WTC11 (cell line): ENCODE measurements around the gene ZBTB21. TPM values are rescaled to one million over a fixed set of nuclear protein-coding genes. Genes with fewer than 3 reads are reported as not detected.

Source experiments
- ATAC-seq: fragments of 200-7000 bp; cut with Tn5 transposase; 2 replicates; pipeline ENCODE4 v1.10.0; 2021; ENCODE audit warnings: mild to moderate bottlenecking, moderate library complexity
- CTCF ChIA-PET: fragments of 300-600 bp; sonication (Branson Sonifier 250); formaldehyde crosslinking; loops from one replicate; lab custom pipeline; 2021; ENCODE audit warnings: antibody characterized with exemption; lab: Charles Lee
- POLR2A ChIA-PET: fragments of 350-600 bp; sonication (Branson Sonifier 250); formaldehyde crosslinking; loops from one replicate; lab custom pipeline; 2021; ENCODE audit warnings: antibody characterized with exemption; lab: Charles Lee
- DNase-seq: peaks from one replicate; pipeline ENCODE4 v3.0.0; 2021; ENCODE audit warnings: low spot score
- H3K27ac Mint-ChIP-seq: 2 replicates; pipeline ENCODE4 v1.8.0; 2021; ENCODE audit warnings: mixed read lengths
- H3K27me3 Mint-ChIP-seq: 2 replicates; pipeline ENCODE4 v1.8.0; 2021; ENCODE audit warnings: low read depth, mild to moderate bottlenecking, moderate library complexity, mixed read lengths
- H3K36me3 Mint-ChIP-seq: 2 replicates; pipeline ENCODE4 v1.8.0; 2021; ENCODE audit warnings: mixed read lengths
- H3K4me1 Mint-ChIP-seq: 2 replicates; pipeline ENCODE4 v1.8.0; 2022; ENCODE audit warnings: mixed read lengths
- H3K4me3 Mint-ChIP-seq: 2 replicates; pipeline ENCODE4 v1.8.0; 2021; ENCODE audit warnings: mild to moderate bottlenecking, moderate library complexity, mixed read lengths
- H3K9me3 Mint-ChIP-seq: 2 replicates; pipeline ENCODE4 v1.8.0; 2021; ENCODE audit warnings: mixed read lengths
- AFF4 ChIP-seq: sonication (generic); formaldehyde crosslinking; IDR thresholded peaks from 2 replicates; pipeline ENCODE4 v1.8.1; 2023; ENCODE audit warnings: mild to moderate bottlenecking, missing genetic modification reagents, borderline replicate concordance
- ELF4 ChIP-seq: sonication (generic); formaldehyde crosslinking; IDR thresholded peaks from 2 replicates; pipeline ENCODE4 v1.8.1; 2022; ENCODE audit warnings: low read depth, mild to moderate bottlenecking, moderate library complexity, missing genetic modification reagents
- ERG ChIP-seq: fragments of 250-450 bp; sonication (Bioruptor Pico); IDR thresholded peaks from 2 replicates; pipeline ENCODE4 v1.8.0; 2021; ENCODE audit warnings: mild to moderate bottlenecking
- FOXP1 ChIP-seq: sonication (generic); formaldehyde crosslinking; IDR thresholded peaks from 2 replicates; pipeline ENCODE4 v1.8.0; 2022; ENCODE audit warnings: missing genetic modification reagents, mild to moderate bottlenecking, moderate library complexity, borderline replicate concordance
- FOXP4 ChIP-seq: sonication (generic); formaldehyde crosslinking; IDR thresholded peaks from 2 replicates; pipeline ENCODE4 v1.8.0; 2022; ENCODE audit warnings: mild to moderate bottlenecking, missing genetic modification reagents
- GABPB1 ChIP-seq: sonication (generic); formaldehyde crosslinking; IDR thresholded peaks from 2 replicates; pipeline ENCODE4 v1.8.1; 2023; ENCODE audit warnings: mild to moderate bottlenecking, missing genetic modification reagents
- HMGA2 ChIP-seq: fragments of 250-450 bp; sonication (Bioruptor Pico); IDR thresholded peaks from 2 replicates; pipeline ENCODE4 v1.4.0; 2021; ENCODE audit warnings: mild to moderate bottlenecking, moderate library complexity
- KAT7 ChIP-seq: sonication (generic); formaldehyde crosslinking; IDR thresholded peaks from 2 replicates; pipeline ENCODE4 v1.8.1; 2023; ENCODE audit warnings: missing genetic modification reagents, mild to moderate bottlenecking, borderline replicate concordance
- MAX ChIP-seq: sonication (generic); formaldehyde crosslinking; IDR thresholded peaks from 2 replicates; pipeline ENCODE4 v1.8.0; 2022; ENCODE audit warnings: mild to moderate bottlenecking, missing genetic modification reagents
- MLX ChIP-seq: sonication (generic); formaldehyde crosslinking; IDR thresholded peaks from 2 replicates; pipeline ENCODE4 v1.8.1; 2023; ENCODE audit warnings: mild to moderate bottlenecking, missing genetic modification reagents, moderate library complexity
- NFYB ChIP-seq: sonication (generic); formaldehyde crosslinking; conservative IDR thresholded peaks from 2 replicates; pipeline ENCODE4 v1.8.0; 2022; ENCODE audit warnings: low read depth, missing genetic modification reagents
- NR1H2 ChIP-seq: sonication (generic); formaldehyde crosslinking; IDR thresholded peaks from 2 replicates; pipeline ENCODE4 v1.9.0; 2021; ENCODE audit warnings: mild to moderate bottlenecking, moderate library complexity, missing genetic modification reagents
- RORB ChIP-seq: fragments of 250-450 bp; sonication (Bioruptor Pico); IDR thresholded peaks from 2 replicates; pipeline ENCODE4 v1.9.0; 2021; ENCODE audit warnings: mild to moderate bottlenecking
- SOX15 ChIP-seq: fragments of 250-450 bp; sonication (Bioruptor Pico); IDR thresholded peaks from 2 replicates; pipeline ENCODE4 v1.9.0; 2021; ENCODE audit warnings: mild to moderate bottlenecking
- SP1 ChIP-seq: sonication (generic); formaldehyde crosslinking; conservative IDR thresholded peaks from 2 replicates; pipeline ENCODE4 v1.8.1; 2022; ENCODE audit warnings: missing genetic modification reagents
- USF2 ChIP-seq: sonication (generic); formaldehyde crosslinking; IDR thresholded peaks from 2 replicates; pipeline ENCODE4 v1.8.1; 2023; ENCODE audit warnings: mild to moderate bottlenecking, missing genetic modification reagents, moderate library complexity
- ZBTB43 ChIP-seq: sonication (generic); formaldehyde crosslinking; IDR thresholded peaks from 2 replicates; pipeline ENCODE4 v1.8.1; 2023; ENCODE audit warnings: mild to moderate bottlenecking, missing genetic modification reagents
- ZNF317 ChIP-seq: sonication (generic); formaldehyde crosslinking; IDR thresholded peaks from 2 replicates; pipeline ENCODE4 v1.8.1; 2023; ENCODE audit warnings: low read depth, mild to moderate bottlenecking, moderate library complexity, missing genetic modification reagents, borderline replicate concordance
- ZNF416 ChIP-seq: fragments of 250-450 bp; sonication (Bioruptor Pico); IDR thresholded peaks from 2 replicates; pipeline ENCODE4 v1.9.0; 2021; ENCODE audit warnings: mild to moderate bottlenecking, inconsistent platforms
- total RNA-seq: library from RNA; stranded (reverse); gene quantifications from 3 replicates; pipeline ENCODE4 v1.2.3, GENCODE V29; 2021

Gene ZBTB21
- total RNA-seq, 1 experiment from 2014 or later = 13.8 TPM

- CTCF ChIA-PET = interaction anchor here (0.7 to 1.5 kb wide), 2 partner anchors 150 to 151 kb away, joined by 3 to 4 read pairs; no protein-coding TSS in a partner anchor
- Mint-ChIP-seq H3K9me3 (no peaks in the 10 kb centered on the region), H3K27ac (no peak overlapping the region), H3K36me3 (no peaks in the 10 kb centered on the region), H3K4me3 (no peak overlapping the region), H3K27me3 (no peaks in the 10 kb centered on the region), H3K4me1 (peaks cover 30% of the 10 kb centered on the region)
- POLR2A ChIA-PET = no interaction called here
- DNase-seq (no peak), ATAC-seq (no peak)
- TF ChIP-seq HMGA2 (CRISPR knock-in tag) (no peak), AFF4 (CRISPR knock-in tag) (no peak), ERG (no peak), SOX15 (CRISPR knock-in tag) (no peak), ZNF416 (no peak), GABPB1 (no peak), MLX (CRISPR knock-in tag) (no peak), NR1H2 (CRISPR knock-in tag) (no peak), KAT7 (CRISPR knock-in tag) (no peak), FOXP1 (CRISPR knock-in tag) (no peak), SP1 (CRISPR knock-in tag) (no peak), NFYB (no peak)
Observed at GRCh38 chr21:41966872-41967621, 43.1 kb downstream of the ZBTB21 start.

- CTCF ChIA-PET = interaction anchor here (0.7 kb wide), 1 partner anchor 151 kb away, joined by 3 read pairs; no protein-coding TSS in a partner anchor
- POLR2A ChIA-PET = no interaction called here
- no peak for ATAC-seq
- Mint-ChIP-seq H3K27me3 (no peaks in the 10 kb centered on the region), H3K4me3 (no peak overlapping the region), H3K27ac (no peak overlapping the region), H3K4me1 (peaks cover 37% of the 10 kb centered on the region), H3K36me3 (no peaks in the 10 kb centered on the region), H3K9me3 (no peaks in the 10 kb centered on the region)
- DNase-seq = no peak
- TF ChIP-seq FOXP4 = no peak
- TF ChIP-seq ZNF317 = no peak
- no peak for TF ChIP-seq HMGA2 (CRISPR knock-in tag)
- no peak for TF ChIP-seq USF2 (CRISPR knock-in tag)
- no peak for TF ChIP-seq NFYB
- no peak for TF ChIP-seq ELF4 (CRISPR knock-in tag)
- no peak for TF ChIP-seq ZBTB43 (CRISPR knock-in tag)
- no peak for TF ChIP-seq MAX (CRISPR knock-in tag)
- TF ChIP-seq RORB (CRISPR knock-in tag) = no peak
Observed at GRCh38 chr21:41966041-41966833, 43.9 kb downstream of the ZBTB21 start.
